GM19463 (cell line): ENCODE results near the gene MAGI2.
A peak's percentile ranks its signal among the peaks of the same experiment; 100 is the strongest.

ENCODE experiments used
- ATAC-seq: cut with Tn5 transposase; IDR thresholded peaks from one replicate; pipeline ENCODE4 v1.9.1; 2021; ENCODE audit warnings: mild to moderate bottlenecking, moderate library complexity; ENCODE audit not compliant: unreplicated experiment

The MAGI2 gene

GRCh38 chr7:79272938-79273337, 180.5 kb downstream of the MAGI2 start:
- ATAC-seq = no peak

GRCh38 chr7:79272066-79272669, 181.3 kb downstream of the MAGI2 start:
- ATAC-seq = peak; percentile 74

GRCh38 chr7:79268730-79269129, 184.7 kb downstream of the MAGI2 start:
- ATAC-seq = no peak

- no peak for ATAC-seq
Observed at GRCh38 chr7:79258826-79259225, 194.6 kb downstream of the MAGI2 start.

GRCh38 chr7:79257959-79258358, 195.5 kb downstream of the MAGI2 start:
- no peak for ATAC-seq

GRCh38 chr7:79245623-79246249, 207.7 kb downstream of the MAGI2 start:
- ATAC-seq = no peak

- ATAC-seq = no peak
Observed at GRCh38 chr7:79244482-79244881, 209.0 kb downstream of the MAGI2 start.

- no peak for ATAC-seq
Observed at GRCh38 chr7:79241288-79242060, 212.0 kb downstream of the MAGI2 start.

- no peak for ATAC-seq
Observed at GRCh38 chr7:79240413-79240812, 213.1 kb downstream of the MAGI2 start.

GRCh38 chr7:79236352-79237028, 217.0 kb downstream of the MAGI2 start:
- ATAC-seq = no peak

- ATAC-seq = no peak
Observed at GRCh38 chr7:79227044-79227443, 226.4 kb downstream of the MAGI2 start.

GRCh38 chr7:79221211-79221610, 232.3 kb downstream of the MAGI2 start:
- no peak for ATAC-seq

GRCh38 chr7:79217976-79218626, 235.4 kb downstream of the MAGI2 start:
- ATAC-seq = no peak

GRCh38 chr7:79217468-79217867, 236.0 kb downstream of the MAGI2 start:
- ATAC-seq = no peak

- ATAC-seq = no peak
Observed at GRCh38 chr7:79216236-79216635, 237.2 kb downstream of the MAGI2 start.

GRCh38 chr7:79212334-79212733, 241.1 kb downstream of the MAGI2 start:
- ATAC-seq = no peak

GRCh38 chr7:79211724-79212123, 241.7 kb downstream of the MAGI2 start:
- no peak for ATAC-seq

- ATAC-seq = no peak
Observed at GRCh38 chr7:79199961-79200360, 253.5 kb downstream of the MAGI2 start.

GRCh38 chr7:79199266-79199665, 254.2 kb downstream of the MAGI2 start:
- ATAC-seq = no peak

- ATAC-seq = no peak
Observed at GRCh38 chr7:79185605-79186004, 267.9 kb downstream of the MAGI2 start.

GRCh38 chr7:79182283-79182682, 271.2 kb downstream of the MAGI2 start:
- ATAC-seq = no peak
